Putamen (tissue), 1 donor: ENCODE results near the gene PDK3.
A peak's percentile ranks its signal among the peaks of the same experiment; 100 is the strongest.

Source experiments
- DNase-seq: peaks from one replicate; pipeline ENCODE4 v3.0.0-alpha.2; 2016; ENCODE audit warnings: low spot score

PDK3 gene

GRCh38 chrX:24482823-24483415 is 17.8 kb downstream of the PDK3 start:
- DNase-seq = no peak

GRCh38 chrX:24483596-24483995 is 18.5 kb downstream of the PDK3 start:
- DNase-seq = no peak

GRCh38 chrX:24485323-24485722 is 20.2 kb downstream of the PDK3 start:
- no peak for DNase-seq

DNA sequence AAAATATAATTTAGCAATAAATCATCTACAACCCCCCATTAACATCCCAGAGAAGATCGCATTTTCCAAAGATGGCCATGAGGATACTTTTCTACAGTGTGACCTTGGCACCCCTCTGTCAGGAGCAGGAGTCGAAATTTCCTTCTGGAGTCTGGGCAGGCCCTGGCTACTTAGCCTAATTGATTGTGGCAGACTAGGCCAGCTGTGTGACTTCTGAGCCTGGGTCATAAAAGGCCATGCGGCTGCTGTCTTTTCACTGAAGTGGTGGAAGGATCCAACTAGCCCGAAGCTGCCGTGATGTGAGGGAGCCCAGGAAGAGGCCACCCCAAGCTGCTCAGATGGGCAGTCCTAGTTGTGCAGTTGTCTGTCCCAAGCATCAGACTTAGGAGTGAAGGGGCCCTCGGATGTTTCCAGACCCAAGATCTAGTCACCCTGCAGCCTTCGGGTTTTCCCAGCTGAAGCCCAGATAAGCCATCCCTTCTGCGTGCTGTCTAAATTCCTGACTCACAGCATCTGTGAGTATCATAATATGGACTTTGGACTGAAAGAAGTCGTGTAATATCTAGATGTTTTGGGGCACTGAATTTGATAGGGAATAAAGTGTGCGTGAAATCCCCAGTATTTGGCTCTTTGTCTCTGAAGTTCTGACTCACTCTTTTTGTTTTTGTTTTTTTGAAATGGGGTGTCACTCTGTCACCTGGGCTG is 21.0 kb downstream of the PDK3 start:
- DNase-seq = no peak

DNA sequence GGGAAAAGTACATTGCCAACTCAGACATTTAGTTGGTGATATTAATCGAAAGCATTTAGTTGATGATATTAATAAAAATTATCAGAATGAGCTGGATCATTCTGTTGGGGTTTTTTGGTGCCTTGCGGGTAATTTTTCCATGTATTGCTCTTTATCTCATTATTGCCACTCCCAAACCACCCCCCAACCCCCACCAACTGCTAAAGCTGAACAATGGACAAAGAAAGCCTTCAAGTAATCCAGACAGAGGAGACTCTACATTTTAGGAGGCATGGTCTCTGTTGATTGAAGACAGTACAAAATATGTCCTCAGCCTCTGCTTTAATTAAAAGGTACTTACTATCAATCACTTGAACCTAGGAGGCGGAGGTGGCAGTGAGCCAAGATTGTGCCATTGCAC is 22.5 kb downstream of the PDK3 start:
- no peak for DNase-seq

DNA sequence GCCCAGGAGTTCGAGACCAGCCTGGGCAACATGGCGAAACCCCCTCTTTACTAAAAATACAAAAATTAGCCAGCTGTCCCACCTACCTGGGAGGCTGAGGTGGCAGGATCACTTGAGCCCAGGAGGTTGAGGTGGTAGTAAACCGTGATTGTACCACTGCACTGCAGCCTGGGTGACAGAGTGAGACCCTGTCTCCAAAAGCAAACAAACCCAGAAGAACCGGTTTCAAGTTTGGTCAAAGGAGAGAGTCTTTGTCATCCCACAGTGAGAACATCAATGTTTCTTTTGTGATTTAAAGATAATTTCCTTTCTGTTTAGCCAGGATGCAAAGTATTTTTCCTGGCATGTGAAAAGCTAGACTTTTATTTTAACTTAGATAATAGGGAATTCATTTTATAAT is 26.7 kb downstream of the PDK3 start:
- DNase-seq = no peak

DNA sequence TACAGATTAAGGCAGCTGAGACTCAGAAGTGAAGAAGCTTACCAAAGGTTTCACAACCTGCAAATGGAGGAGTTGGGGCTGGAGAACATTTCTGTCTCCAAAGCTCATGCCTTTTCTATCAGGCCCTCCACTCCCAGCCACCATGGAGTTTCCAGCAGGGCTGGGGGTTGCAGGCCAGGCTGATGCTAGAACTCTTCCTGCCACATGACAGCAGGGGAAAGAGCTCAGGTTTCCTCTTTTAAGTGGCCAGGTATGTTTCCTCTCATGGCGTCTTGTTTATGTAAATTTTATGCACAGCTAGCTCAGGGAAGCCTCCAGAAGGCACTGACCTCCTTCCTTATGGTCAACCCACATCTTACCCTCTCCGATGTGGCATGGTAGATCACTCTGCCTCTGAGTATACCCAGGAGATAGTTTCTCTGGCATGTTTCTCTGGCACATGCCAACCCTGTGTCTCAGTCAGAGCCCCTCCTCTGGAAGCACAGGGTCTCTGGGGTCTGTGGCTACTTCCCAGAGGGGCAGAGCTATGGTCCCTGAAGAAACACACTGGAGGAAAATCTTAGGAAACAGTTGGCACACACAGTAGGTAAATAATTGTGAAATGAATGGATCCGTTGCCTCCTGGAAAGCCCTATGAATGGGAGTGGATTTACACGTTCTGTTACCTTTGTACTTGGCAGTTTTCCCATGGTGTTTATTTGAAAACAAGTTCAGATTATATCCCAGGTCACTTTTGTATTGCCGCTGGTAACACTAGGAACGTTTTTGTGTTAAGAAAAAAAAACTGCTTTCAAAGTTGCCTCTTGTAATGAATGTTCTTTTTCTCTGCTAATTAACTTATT is 28.9 kb downstream of the PDK3 start:
- DNase-seq = no peak

DNA sequence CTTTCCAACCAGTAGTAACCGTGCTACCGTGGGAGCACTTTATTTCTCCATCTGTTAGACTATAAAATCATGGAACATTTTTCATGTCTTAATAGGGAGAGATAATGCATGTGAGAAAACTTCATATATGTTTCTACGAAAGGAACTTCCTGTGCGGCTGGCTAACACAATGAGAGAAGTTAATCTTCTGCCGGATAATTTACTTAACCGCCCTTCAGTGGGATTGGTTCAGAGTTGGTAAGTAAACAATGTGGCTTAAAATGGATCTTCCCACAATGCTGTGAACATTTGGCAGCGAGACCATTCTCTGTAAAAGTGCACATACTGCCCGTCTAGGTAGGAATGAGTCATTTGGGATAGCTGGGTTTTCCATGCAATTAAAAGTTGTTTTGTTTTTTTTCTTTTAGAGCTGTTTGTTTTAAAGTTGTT is 29.6 kb downstream of the PDK3 start:
- no peak for DNase-seq

- DNase-seq = no peak
These were observed 30.6 kb downstream of the PDK3 start for GRCh38 chrX:24495700-24496099.

GRCh38 chrX:24498181-24498580 is 33.1 kb downstream of the PDK3 start:
- no peak for DNase-seq

DNA sequence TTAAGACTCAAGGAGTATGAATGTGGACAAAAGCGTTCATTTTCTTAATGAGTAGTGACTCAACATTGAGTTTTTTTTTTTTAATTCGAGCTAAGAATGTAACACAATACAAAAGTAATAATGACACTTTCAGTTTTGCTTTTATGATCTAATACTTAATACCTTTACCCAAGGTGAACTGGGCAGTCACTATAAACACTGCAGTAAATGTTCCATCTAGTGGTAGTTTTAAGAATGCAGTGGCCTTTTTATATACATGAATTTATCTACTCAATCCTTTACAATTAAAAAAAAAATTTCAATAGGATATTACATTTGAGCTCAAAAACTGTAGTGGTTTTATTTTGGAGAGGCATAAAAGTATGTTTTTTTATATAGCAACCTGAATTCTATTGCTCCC is 33.9 kb downstream of the PDK3 start:
- DNase-seq = no peak

DNA sequence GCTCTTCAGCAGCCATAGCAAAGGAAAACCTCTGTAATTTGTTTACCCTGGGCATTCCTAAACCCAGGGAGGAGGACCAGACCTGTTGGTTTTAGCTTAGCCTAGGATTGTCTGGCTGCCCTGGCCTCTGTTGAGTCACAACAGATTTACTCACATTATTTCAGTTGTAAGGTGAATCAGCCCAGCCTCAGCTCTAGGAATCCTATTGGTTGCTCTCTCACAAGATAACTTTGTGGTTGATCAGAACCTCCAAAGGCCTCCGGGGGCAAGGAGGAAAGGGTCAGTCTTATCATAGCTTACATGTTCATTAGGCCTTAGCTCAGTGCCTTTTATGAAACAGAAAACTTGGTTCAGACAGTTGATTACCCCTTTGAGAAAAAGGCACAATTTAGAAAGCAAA is 41.0 kb downstream of the PDK3 start:
- DNase-seq = no peak

- no peak for DNase-seq
These were observed 43.3 kb downstream of the PDK3 start for GRCh38 chrX:24508375-24508774.

DNA sequence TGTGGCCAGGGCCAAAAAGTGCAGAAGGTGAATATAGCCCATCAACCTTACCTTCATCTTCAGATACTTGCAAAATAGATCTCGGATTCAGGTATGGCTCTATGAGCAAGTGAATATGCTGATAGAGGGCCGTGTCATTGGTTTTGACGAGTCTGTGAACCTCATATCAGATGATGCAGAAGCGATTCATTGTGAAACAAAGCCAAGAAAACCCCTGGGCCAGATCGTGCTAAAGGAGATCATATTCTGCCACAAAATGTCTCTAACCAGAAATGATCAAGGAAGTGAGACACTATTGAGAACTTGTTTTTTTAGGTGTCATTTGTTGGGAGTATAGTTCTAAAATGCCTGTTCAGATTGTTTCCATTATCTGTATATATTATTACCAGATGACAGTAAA is 48.3 kb downstream of the PDK3 start:
- DNase-seq = no peak

- DNase-seq = peak; percentile 20
These were observed 50.4 kb downstream of the PDK3 start for GRCh38 chrX:24515447-24515846.

DNA sequence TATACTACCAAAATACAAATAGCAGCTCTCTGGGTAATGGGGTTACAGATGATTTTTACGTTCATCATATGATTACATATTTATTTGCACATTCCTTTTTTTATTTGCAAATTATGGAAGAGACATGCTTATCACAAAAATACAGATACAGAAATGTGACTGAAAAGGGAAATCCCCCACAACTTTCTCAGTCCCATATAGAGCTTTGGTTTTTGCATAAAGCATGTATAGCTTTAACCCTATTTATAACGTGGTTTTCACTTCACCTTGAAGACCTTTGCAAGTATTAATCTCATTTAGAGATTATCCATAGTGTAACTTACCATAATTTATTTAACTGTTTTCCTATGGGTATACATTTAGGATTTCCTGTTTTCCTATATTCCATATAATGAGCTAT is 55.4 kb downstream of the PDK3 start:
- DNase-seq = no peak

DNA sequence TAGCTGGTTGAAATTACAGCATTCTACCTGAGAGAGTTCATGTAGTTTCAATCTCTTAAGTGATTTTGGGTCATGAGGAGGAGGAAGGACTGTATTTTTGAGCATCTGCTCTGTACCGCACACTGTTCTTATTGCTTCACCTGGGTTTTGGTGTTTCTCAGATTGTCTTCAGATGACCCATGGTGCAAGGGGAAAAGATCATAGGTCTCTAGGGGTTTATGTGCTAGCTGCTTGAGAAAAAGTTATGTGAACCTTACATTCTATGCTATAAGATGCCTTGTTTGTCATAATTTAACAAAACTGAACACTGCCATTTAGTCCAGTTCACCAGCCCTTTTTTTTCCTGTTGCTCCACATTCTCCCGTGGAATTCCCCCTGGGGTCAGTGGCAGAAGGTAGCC is 60.4 kb downstream of the PDK3 start:
- DNase-seq = no peak

- no peak for DNase-seq
These were observed 61.5 kb downstream of the PDK3 start for GRCh38 chrX:24526616-24527015.

DNA sequence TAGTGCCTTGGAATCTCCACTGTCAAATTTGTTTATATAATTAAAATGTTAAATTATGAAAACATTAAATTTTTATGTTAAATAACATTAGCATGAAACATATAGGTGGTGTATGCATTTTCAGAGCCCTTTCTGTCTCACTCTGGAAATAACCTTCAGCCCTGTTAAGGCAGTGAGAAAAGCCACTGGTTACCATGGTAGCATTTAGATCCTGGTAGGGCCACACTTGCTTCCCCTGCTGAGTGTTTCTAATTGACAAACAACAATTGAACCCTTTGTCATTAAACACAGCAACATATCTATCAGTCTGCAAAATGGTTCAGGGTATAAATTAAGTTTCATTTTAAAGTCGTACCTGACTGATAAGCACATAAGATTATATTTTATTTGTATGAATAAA is 63.5 kb downstream of the PDK3 start:
- DNase-seq = no peak

DNA sequence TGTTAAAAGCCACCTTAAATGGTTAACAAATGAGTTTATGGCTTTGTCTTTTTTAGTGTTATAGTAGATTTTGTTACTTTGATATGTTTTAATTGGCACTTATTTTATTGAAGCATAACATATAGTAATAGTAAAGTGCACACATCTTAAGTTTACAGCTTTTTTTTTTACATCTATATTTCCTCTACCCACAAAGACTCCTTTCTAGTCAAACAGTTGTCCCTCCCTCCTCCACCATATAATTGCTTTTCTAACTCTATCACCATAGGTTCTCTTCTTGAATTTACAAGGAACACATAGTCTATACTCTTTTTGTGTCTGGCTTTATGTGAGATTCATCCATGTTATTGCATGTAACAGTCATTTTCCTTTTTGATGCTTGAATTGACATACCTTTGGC is 71.5 kb downstream of the PDK3 start:
- DNase-seq = no peak

GRCh38 chrX:24542756-24543155 is 77.7 kb downstream of the PDK3 start:
- DNase-seq = no peak

DNA sequence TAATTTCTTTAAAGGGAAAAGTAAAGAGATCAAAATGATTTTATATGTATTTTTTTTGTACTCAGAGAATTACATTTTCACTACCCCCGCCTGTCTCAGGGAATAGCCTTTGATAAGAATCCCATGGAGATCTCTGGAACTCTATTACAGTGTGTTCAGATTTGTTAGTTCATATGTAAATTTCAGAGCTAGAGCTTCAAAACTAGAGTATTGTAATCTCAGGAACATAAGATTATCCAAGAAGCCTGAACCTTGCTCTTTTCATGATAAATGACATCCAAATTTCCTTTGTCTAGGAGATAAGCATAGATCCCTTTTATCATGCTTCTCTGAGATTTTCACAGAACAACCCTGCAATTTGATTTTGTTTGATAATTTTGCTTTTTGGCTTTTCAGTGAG is 82.9 kb downstream of the PDK3 start:
- no peak for DNase-seq

- DNase-seq = no peak
These were observed 85.1 kb downstream of the PDK3 start for GRCh38 chrX:24550166-24550565.
